ENCODE measurements around the gene HDAC11.

DNA sequence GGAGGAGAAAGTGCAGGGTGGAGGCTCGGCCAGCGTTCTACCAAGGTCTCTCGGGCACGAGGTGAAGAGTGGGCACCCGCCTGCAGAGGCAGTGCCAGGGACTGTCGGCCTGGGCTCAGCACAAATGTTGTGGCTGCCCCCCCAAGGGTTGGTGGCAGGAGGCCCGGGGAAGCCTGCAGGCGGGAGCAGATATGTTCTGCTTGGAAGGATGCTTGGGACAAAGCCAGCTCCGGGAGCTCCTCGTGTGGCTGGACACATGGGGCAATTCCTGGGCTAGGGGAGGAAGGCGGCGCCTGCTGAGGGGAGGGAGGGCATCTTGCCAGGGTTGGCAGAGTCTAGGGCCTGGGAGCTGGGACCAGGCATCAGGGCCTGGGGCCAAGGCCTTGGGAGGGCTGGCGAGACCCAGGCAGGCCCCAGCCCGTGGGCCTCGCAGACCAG is 38.4 kb downstream of the HDAC11 start:
- TF ChIP-seq, protein P1, sequence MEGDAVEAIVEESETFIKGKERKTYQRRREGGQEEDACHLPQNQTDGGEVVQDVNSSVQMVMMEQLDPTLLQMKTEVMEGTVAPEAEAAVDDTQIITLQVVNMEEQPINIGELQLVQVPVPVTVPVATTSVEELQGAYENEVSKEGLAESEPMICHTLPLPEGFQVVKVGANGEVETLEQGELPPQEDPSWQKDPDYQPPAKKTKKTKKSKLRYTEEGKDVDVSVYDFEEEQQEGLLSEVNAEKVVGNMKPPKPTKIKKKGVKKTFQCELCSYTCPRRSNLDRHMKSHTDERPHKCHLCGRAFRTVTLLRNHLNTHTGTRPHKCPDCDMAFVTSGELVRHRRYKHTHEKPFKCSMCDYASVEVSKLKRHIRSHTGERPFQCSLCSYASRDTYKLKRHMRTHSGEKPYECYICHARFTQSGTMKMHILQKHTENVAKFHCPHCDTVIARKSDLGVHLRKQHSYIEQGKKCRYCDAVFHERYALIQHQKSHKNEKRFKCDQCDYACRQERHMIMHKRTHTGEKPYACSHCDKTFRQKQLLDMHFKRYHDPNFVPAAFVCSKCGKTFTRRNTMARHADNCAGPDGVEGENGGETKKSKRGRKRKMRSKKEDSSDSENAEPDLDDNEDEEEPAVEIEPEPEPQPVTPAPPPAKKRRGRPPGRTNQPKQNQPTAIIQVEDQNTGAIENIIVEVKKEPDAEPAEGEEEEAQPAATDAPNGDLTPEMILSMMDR (IDR thresholded peaks at IDR 0.05): no peak
- no peak for TF ChIP-seq POLR2A (IDR thresholded peaks at IDR 0.05)
- TF ChIP-seq POLR2AphosphoS5 (IDR thresholded peaks at IDR 0.05): peak in 2 of 3 donors; percentile 14 to 17
